ENCODE measurements around the gene CARF. TPM values are rescaled to one million over a fixed set of nuclear protein-coding genes. Genes with fewer than 3 reads are reported as not detected.

Gene CARF
- polyA plus RNA-seq, 1 donor from 2014 or later, result 20.1 TPM

- H3K36me3 ChIP-seq (ENCODE audit: insufficient read depth, low read length), result no peaks in the 10 kb centered on the region
- H3K4me3 ChIP-seq (ENCODE audit: low read length), result no peak overlapping the region
- H3K27me3 ChIP-seq (ENCODE audit: insufficient read depth, low read depth, low read length), result no peaks in the 10 kb centered on the region
- no peaks in the 10 kb centered on the region for H3K9me2 ChIP-seq (ENCODE audit: insufficient read depth, low read length)
- no peak overlapping the region for H3K4me2 ChIP-seq (ENCODE audit: low read length)
- no peaks in the 10 kb centered on the region for H4K20me1 ChIP-seq (ENCODE audit: insufficient read depth)
- H3K9ac ChIP-seq (ENCODE audit: low read length), result no peak overlapping the region
- H2AFZ ChIP-seq (ENCODE audit: low read depth, low read length), result no peak overlapping the region
- H3F3A ChIP-seq (ENCODE audit: insufficient read depth, low read length, poor library complexity, severe bottlenecking), result no peaks in the 10 kb centered on the region
- no peaks in the 10 kb centered on the region for H3K9me3 ChIP-seq (ENCODE audit: low read length)
- no peak overlapping the region for H3K27ac ChIP-seq (ENCODE audit: low read length)
- TF ChIP-seq POLR2AphosphoS5 (IDR thresholded peaks at IDR 0.05) (no peak), SMC3 (conservative IDR thresholded peaks at IDR 0.05; ENCODE audit: poor library complexity) (no peak), EZH2 (IDR thresholded peaks at IDR 0.05; ENCODE audit: borderline replicate concordance, insufficient read depth, low read length, poor library complexity, severe bottlenecking) (no peak), TAF1 (IDR thresholded peaks at IDR 0.05; ENCODE audit: low read depth) (no peak), RAD21 (conservative IDR thresholded peaks at IDR 0.05) (no peak), CTCF (IDR thresholded peaks at IDR 0.05; ENCODE audit: poor library complexity, severe bottlenecking) (no peak), EP300 (conservative IDR thresholded peaks at IDR 0.05; ENCODE audit: poor library complexity, severe bottlenecking) (no peak), MXI1 (conservative IDR thresholded peaks at IDR 0.05; ENCODE audit: poor library complexity, severe bottlenecking) (no peak)
- TF ChIP-seq, protein P1, sequence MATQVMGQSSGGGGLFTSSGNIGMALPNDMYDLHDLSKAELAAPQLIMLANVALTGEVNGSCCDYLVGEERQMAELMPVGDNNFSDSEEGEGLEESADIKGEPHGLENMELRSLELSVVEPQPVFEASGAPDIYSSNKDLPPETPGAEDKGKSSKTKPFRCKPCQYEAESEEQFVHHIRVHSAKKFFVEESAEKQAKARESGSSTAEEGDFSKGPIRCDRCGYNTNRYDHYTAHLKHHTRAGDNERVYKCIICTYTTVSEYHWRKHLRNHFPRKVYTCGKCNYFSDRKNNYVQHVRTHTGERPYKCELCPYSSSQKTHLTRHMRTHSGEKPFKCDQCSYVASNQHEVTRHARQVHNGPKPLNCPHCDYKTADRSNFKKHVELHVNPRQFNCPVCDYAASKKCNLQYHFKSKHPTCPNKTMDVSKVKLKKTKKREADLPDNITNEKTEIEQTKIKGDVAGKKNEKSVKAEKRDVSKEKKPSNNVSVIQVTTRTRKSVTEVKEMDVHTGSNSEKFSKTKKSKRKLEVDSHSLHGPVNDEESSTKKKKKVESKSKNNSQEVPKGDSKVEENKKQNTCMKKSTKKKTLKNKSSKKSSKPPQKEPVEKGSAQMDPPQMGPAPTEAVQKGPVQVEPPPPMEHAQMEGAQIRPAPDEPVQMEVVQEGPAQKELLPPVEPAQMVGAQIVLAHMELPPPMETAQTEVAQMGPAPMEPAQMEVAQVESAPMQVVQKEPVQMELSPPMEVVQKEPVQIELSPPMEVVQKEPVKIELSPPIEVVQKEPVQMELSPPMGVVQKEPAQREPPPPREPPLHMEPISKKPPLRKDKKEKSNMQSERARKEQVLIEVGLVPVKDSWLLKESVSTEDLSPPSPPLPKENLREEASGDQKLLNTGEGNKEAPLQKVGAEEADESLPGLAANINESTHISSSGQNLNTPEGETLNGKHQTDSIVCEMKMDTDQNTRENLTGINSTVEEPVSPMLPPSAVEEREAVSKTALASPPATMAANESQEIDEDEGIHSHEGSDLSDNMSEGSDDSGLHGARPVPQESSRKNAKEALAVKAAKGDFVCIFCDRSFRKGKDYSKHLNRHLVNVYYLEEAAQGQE (IDR thresholded peaks at IDR 0.05; ENCODE audit: borderline replicate concordance), result no peak
- no peaks in the 10 kb centered on the region for H3K79me2 ChIP-seq (replicated peaks; ENCODE audit: insufficient read depth, low read length)
Observed at GRCh38 chr2:202938960-202939359, 26.9 kb downstream of the CARF start.

GRCh38 chr2:202941771-202942170 lies 29.7 kb downstream of the CARF start:
- no peaks in the 10 kb centered on the region for H3K27me3 ChIP-seq (ENCODE audit: insufficient read depth, low read depth, low read length)
- no peak overlapping the region for H3K4me3 ChIP-seq (ENCODE audit: low read length)
- no peaks in the 10 kb centered on the region for H3F3A ChIP-seq (ENCODE audit: insufficient read depth, low read length, poor library complexity, severe bottlenecking)
- no peaks in the 10 kb centered on the region for H3K36me3 ChIP-seq (ENCODE audit: insufficient read depth, low read length)
- no peaks in the 10 kb centered on the region for H3K9me3 ChIP-seq (ENCODE audit: low read length)
- no peaks in the 10 kb centered on the region for H4K20me1 ChIP-seq (ENCODE audit: insufficient read depth)
- no peak overlapping the region for H3K9ac ChIP-seq (ENCODE audit: low read length)
- TF ChIP-seq, protein P1 (IDR thresholded peaks at IDR 0.05; ENCODE audit: borderline replicate concordance), result no peak
- TF ChIP-seq EP300 (conservative IDR thresholded peaks at IDR 0.05; ENCODE audit: poor library complexity, severe bottlenecking) (no peak), MXI1 (conservative IDR thresholded peaks at IDR 0.05; ENCODE audit: poor library complexity, severe bottlenecking) (no peak), RAD21 (conservative IDR thresholded peaks at IDR 0.05) (no peak), TAF1 (IDR thresholded peaks at IDR 0.05; ENCODE audit: low read depth) (no peak), CTCF (IDR thresholded peaks at IDR 0.05; ENCODE audit: poor library complexity, severe bottlenecking) (no peak), EZH2 (IDR thresholded peaks at IDR 0.05; ENCODE audit: borderline replicate concordance, insufficient read depth, low read length, poor library complexity, severe bottlenecking) (no peak), SMC3 (conservative IDR thresholded peaks at IDR 0.05; ENCODE audit: poor library complexity) (no peak), POLR2AphosphoS5 (IDR thresholded peaks at IDR 0.05) (no peak)
- no peaks in the 10 kb centered on the region for H3K9me2 ChIP-seq (ENCODE audit: insufficient read depth, low read length)
- no peak overlapping the region for H3K4me2 ChIP-seq (ENCODE audit: low read length)
- no peak overlapping the region for H3K27ac ChIP-seq (ENCODE audit: low read length)
- H3K79me2 ChIP-seq (replicated peaks; ENCODE audit: insufficient read depth, low read length), result no peaks in the 10 kb centered on the region
- no peak overlapping the region for H2AFZ ChIP-seq (ENCODE audit: low read depth, low read length)
